Endodermal cell (in vitro differentiated cells): ENCODE measurements around the gene TMCO4. TPM values are rescaled to one million over a fixed set of nuclear protein-coding genes. Genes with fewer than 3 reads are reported as not detected.

Experiments
- DNase-seq: peaks from one replicate; pipeline ENCODE4 v3.0.0-alpha.2; 2017
- H3K27ac ChIP-seq: 2 replicates; pipeline ENCODE4 v1.5.1; 2013; ENCODE audit warnings: mild to moderate bottlenecking, low read depth, low read length, moderate library complexity
- H3K27me3 ChIP-seq: 2 replicates; pipeline ENCODE4 v1.6.1; 2013; ENCODE audit warnings: mild to moderate bottlenecking, low read length, moderate library complexity; ENCODE audit not compliant: insufficient read depth, control insufficient read depth, poor library complexity, severe bottlenecking
- H3K36me3 ChIP-seq: 2 replicates; pipeline ENCODE4 v1.7.0; 2013; ENCODE audit warnings: mild to moderate bottlenecking, low read length, moderate library complexity; ENCODE audit not compliant: control insufficient read depth, insufficient read depth
- H3K4me1 ChIP-seq: one replicate; pipeline ENCODE4 v1.7.0; 2013; ENCODE audit warnings: low read length; ENCODE audit not compliant: control insufficient read depth, insufficient read depth
- H3K4me3 ChIP-seq: 2 replicates; pipeline ENCODE4 v1.5.1; 2013; ENCODE audit warnings: mild to moderate bottlenecking, low read length, moderate library complexity
- H3K9ac ChIP-seq: 2 replicates; pipeline ENCODE4 v1.6.1; 2013; ENCODE audit warnings: mild to moderate bottlenecking, low read length, moderate library complexity; ENCODE audit not compliant: poor library complexity, severe bottlenecking; ENCODE audit errors: extremely low read depth
- H3K9me3 ChIP-seq: 2 replicates; pipeline ENCODE4 v1.6.1; 2013; ENCODE audit warnings: mild to moderate bottlenecking, low read length, moderate library complexity; ENCODE audit not compliant: control insufficient read depth
- H3K27ac Mint-ChIP-seq: 2 replicates; pipeline ENCODE4 v1.8.0; 2020; ENCODE audit warnings: mixed read lengths
- H3K27me3 Mint-ChIP-seq: 2 replicates; pipeline ENCODE4 v1.8.0; 2021; ENCODE audit warnings: mild to moderate bottlenecking, mixed read lengths; ENCODE audit not compliant: insufficient read depth
- H3K36me3 Mint-ChIP-seq: 2 replicates; pipeline ENCODE4 v1.8.0; 2020; ENCODE audit warnings: low read depth, mixed read lengths
- H3K4me1 Mint-ChIP-seq: 2 replicates; pipeline ENCODE4 v1.8.0; 2020; ENCODE audit warnings: mixed read lengths
- H3K4me3 Mint-ChIP-seq: 2 replicates; pipeline ENCODE4 v1.8.0; 2020; ENCODE audit warnings: mild to moderate bottlenecking, moderate library complexity, mixed read lengths
- H3K9me3 Mint-ChIP-seq: 2 replicates; pipeline ENCODE4 v1.8.0; 2020; ENCODE audit warnings: mild to moderate bottlenecking, mixed read lengths
- WGBS, 2 experiments: methylation state at CpG; one replicate each; pipeline versions ENCODE4 v1.1.5 to v1.1.7; 2013; ENCODE audit warnings: missing lambda C conversion rate in 2 of 2, mixed read lengths in 1 of 2; ENCODE audit not compliant: insufficient coverage in 1 of 2, insufficient read length in 1 of 2; 5-methylcytosine and 5-hydroxymethylcytosine counted together
- total RNA-seq, 2 donors: library from RNA; stranded (reverse); fragmentation: NEBNext Ultra II Directional in 1 of 2; extraction: Animal tissue kit (Norgen Biotek cat#: 25700) in 1 of 2; gene quantifications; 2 replicates in 1 of 2; 3 replicates in 1 of 2; pipeline ENCODE4 v1.2.1, GENCODE V29; 2021
- TF ChIP-seq, protein P1 (sequence below): fragments of 200-600 bp; sonication (generic); conservative IDR thresholded peaks from 2 replicates; pipeline ENCODE4 v1.5.0; 2021; ENCODE audit warnings: antibody characterized with exemption, mild to moderate bottlenecking

TMCO4 gene
- total RNA-seq, 2 donors from 2014 or later, result 6.2 to 6.6 TPM

DNA sequence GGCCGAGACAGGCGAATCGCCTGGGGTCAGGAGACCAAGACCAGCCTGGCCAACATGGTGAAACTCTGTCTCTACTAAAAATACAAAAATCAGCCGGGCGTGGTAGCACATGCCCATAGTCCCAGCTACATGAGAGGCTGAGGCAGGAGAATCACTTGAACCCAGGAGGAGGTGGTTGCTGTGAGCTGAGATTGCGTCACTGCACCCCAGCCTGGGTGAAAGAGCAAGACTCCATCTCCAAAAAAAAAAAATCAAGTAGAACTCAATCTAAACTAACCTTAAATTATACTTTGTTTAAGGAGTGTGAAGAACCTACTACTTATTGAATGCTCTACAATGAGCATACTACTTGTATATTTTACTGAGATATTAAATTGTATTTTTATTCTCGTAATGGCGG lies 45.8 kb upstream of the TMCO4 start:
- 93 to 97% methylated on average over 5 to 7 of the region's 8 CpGs for WGBS, 2 experiments
- Mint-ChIP-seq H3K27me3 (peaks cover 16% of the 10 kb centered on the region), H3K36me3 (no peaks in the 10 kb centered on the region), H3K27ac (no peak overlapping the region), H3K9me3 (no peaks in the 10 kb centered on the region), H3K4me1 (peaks cover 6% of the 10 kb centered on the region), H3K4me3 (no peak overlapping the region)
- H3K9me3 ChIP-seq, result no peaks in the 10 kb centered on the region
- H3K27me3 ChIP-seq, result no peaks in the 10 kb centered on the region
- H3K9ac ChIP-seq, result no peak overlapping the region
- no peak for DNase-seq
- no peak overlapping the region for H3K4me3 ChIP-seq
- H3K36me3 ChIP-seq, result no peaks in the 10 kb centered on the region
- H3K27ac ChIP-seq, result no peak overlapping the region
- TF ChIP-seq, protein P1, sequence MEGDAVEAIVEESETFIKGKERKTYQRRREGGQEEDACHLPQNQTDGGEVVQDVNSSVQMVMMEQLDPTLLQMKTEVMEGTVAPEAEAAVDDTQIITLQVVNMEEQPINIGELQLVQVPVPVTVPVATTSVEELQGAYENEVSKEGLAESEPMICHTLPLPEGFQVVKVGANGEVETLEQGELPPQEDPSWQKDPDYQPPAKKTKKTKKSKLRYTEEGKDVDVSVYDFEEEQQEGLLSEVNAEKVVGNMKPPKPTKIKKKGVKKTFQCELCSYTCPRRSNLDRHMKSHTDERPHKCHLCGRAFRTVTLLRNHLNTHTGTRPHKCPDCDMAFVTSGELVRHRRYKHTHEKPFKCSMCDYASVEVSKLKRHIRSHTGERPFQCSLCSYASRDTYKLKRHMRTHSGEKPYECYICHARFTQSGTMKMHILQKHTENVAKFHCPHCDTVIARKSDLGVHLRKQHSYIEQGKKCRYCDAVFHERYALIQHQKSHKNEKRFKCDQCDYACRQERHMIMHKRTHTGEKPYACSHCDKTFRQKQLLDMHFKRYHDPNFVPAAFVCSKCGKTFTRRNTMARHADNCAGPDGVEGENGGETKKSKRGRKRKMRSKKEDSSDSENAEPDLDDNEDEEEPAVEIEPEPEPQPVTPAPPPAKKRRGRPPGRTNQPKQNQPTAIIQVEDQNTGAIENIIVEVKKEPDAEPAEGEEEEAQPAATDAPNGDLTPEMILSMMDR, result no peak
- no peaks in the 10 kb centered on the region for H3K4me1 ChIP-seq

- Mint-ChIP-seq H3K4me3 (no peak overlapping the region), H3K27me3 (peaks cover 15% of the 10 kb centered on the region), H3K4me1 (peaks cover 4% of the 10 kb centered on the region), H3K27ac (no peak overlapping the region), H3K9me3 (no peaks in the 10 kb centered on the region), H3K36me3 (no peaks in the 10 kb centered on the region)
- no peaks in the 10 kb centered on the region for H3K27me3 ChIP-seq
- H3K9ac ChIP-seq, result no peak overlapping the region
- DNase-seq, result no peak
- TF ChIP-seq, protein P1, result no peak
- H3K9me3 ChIP-seq, result no peaks in the 10 kb centered on the region
- H3K4me1 ChIP-seq, result no peaks in the 10 kb centered on the region
- 75 to 80% methylated on average over 7 to 11 of the region's 11 CpGs for WGBS, 2 experiments
- no peak overlapping the region for H3K4me3 ChIP-seq
- no peak overlapping the region for H3K27ac ChIP-seq
- no peaks in the 10 kb centered on the region for H3K36me3 ChIP-seq
Observed at GRCh38 chr1:19844731-19845495, 45.2 kb upstream of the TMCO4 start.

- no peak overlapping the region for H3K27ac ChIP-seq
- no peak overlapping the region for H3K4me3 Mint-ChIP-seq
- H3K9ac ChIP-seq, result no peak overlapping the region
- no peak overlapping the region for H3K27ac Mint-ChIP-seq
- no peak for DNase-seq
- H3K9me3 ChIP-seq, result no peaks in the 10 kb centered on the region
- H3K27me3 Mint-ChIP-seq, result peaks cover 8% of the 10 kb centered on the region
- no peak overlapping the region for H3K4me3 ChIP-seq
- no peaks in the 10 kb centered on the region for H3K36me3 Mint-ChIP-seq
- no peaks in the 10 kb centered on the region for H3K4me1 ChIP-seq
- TF ChIP-seq, protein P1, result no peak
- no peaks in the 10 kb centered on the region for H3K4me1 Mint-ChIP-seq
- H3K36me3 ChIP-seq, result no peaks in the 10 kb centered on the region
- no peaks in the 10 kb centered on the region for H3K27me3 ChIP-seq
- no peaks in the 10 kb centered on the region for H3K9me3 Mint-ChIP-seq
Observed at GRCh38 chr1:19840228-19840627, 40.5 kb upstream of the TMCO4 start.
